ENCODE data around the gene GAPDH.
"Not testable (repeated sequence)": the region's sequence is repeated elsewhere in the genome, so short reads cannot be mapped to it uniquely, and the experiment has no call there.

Gene GAPDH

DNA sequence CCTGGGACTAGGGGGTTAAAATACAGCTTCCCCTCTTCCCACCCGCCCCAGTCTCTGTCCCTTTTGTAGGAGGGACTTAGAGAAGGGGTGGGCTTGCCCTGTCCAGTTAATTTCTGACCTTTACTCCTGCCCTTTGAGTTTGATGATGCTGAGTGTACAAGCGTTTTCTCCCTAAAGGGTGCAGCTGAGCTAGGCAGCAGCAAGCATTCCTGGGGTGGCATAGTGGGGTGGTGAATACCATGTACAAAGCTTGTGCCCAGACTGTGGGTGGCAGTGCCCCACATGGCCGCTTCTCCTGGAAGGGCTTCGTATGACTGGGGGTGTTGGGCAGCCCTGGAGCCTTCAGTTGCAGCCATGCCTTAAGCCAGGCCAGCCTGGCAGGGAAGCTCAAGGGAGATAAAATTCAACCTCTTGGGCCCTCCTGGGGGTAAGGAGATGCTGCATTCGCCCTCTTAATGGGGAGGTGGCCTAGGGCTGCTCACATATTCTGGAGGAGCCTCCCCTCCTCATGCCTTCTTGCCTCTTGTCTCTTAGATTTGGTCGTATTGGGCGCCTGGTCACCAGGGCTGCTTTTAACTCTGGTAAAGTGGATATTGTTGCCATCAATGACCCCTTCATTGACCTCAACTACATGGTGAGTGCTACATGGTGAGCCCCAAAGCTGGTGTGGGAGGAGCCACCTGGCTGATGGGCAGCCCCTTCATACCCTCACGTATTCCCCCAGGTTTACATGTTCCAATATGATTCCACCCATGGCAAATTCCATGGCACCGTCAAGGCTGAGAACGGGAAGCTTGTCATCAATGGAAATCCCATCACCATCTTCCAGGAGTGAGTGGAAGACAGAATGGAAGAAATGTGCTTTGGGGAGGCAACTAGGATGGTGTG, 1.9 kb downstream of the GAPDH start:
- peak overlapping the region; percentile 96 to 98 for H3K4me3 Mint-ChIP-seq
- ATAC-seq (no peak), DNase-seq (no peak)
- H3K9me3 Mint-ChIP-seq: no peaks in the 10 kb centered on the region
- no peaks in the 10 kb centered on the region for H3K27me3 Mint-ChIP-seq
- H3K27ac Mint-ChIP-seq: peak overlapping the region; percentile 98 to 99
- peaks cover 81% of the 10 kb centered on the region for H3K4me1 Mint-ChIP-seq

DNA sequence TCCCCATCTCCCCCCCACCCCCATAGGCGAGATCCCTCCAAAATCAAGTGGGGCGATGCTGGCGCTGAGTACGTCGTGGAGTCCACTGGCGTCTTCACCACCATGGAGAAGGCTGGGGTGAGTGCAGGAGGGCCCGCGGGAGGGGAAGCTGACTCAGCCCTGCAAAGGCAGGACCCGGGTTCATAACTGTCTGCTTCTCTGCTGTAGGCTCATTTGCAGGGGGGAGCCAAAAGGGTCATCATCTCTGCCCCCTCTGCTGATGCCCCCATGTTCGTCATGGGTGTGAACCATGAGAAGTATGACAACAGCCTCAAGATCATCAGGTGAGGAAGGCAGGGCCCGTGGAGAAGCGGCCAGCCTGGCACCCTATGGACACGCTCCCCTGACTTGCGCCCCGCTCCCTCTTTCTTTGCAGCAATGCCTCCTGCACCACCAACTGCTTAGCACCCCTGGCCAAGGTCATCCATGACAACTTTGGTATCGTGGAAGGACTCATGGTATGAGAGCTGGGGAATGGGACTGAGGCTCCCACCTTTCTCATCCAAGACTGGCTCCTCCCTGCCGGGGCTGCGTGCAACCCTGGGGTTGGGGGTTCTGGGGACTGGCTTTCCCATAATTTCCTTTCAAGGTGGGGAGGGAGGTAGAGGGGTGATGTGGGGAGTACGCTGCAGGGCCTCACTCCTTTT, 2.7 kb downstream of the GAPDH start:
- no peaks in the 10 kb centered on the region for H3K9me3 Mint-ChIP-seq
- peaks cover 79% of the 10 kb centered on the region for H3K4me1 Mint-ChIP-seq
- peak overlapping the region in 1 of 2 donors; percentile 90 for H3K27ac Mint-ChIP-seq
- H3K27me3 Mint-ChIP-seq: no peaks in the 10 kb centered on the region
- peak overlapping the region; percentile 96 to 98 for H3K4me3 Mint-ChIP-seq
- no peak for ATAC-seq
- DNase-seq: no peak

DNA sequence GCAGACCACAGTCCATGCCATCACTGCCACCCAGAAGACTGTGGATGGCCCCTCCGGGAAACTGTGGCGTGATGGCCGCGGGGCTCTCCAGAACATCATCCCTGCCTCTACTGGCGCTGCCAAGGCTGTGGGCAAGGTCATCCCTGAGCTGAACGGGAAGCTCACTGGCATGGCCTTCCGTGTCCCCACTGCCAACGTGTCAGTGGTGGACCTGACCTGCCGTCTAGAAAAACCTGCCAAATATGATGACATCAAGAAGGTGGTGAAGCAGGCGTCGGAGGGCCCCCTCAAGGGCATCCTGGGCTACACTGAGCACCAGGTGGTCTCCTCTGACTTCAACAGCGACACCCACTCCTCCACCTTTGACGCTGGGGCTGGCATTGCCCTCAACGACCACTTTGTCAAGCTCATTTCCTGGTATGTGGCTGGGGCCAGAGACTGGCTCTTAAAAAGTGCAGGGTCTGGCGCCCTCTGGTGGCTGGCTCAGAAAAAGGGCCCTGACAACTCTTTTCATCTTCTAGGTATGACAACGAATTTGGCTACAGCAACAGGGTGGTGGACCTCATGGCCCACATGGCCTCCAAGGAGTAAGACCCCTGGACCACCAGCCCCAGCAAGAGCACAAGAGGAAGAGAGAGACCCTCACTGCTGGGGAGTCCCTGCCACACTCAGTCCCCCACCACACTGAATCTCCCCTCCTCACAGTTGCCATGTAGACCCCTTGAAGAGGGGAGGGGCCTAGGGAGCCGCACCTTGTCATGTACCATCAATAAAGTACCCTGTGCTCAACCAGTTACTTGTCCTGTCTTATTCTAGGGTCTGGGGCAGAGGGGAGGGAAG, 3.5 kb downstream of the GAPDH start:
- ATAC-seq, H3K27me3 Mint-ChIP-seq, H3K9me3 Mint-ChIP-seq: not testable (repeated sequence)
- peak overlapping the region; percentile 4 to 68 for H3K27ac Mint-ChIP-seq
- H3K4me1 Mint-ChIP-seq: peaks cover 71% of the 10 kb centered on the region
- H3K4me3 Mint-ChIP-seq: peak overlapping the region; percentile 74 to 96
- peak; percentile 78 to 81 for DNase-seq

DNA sequence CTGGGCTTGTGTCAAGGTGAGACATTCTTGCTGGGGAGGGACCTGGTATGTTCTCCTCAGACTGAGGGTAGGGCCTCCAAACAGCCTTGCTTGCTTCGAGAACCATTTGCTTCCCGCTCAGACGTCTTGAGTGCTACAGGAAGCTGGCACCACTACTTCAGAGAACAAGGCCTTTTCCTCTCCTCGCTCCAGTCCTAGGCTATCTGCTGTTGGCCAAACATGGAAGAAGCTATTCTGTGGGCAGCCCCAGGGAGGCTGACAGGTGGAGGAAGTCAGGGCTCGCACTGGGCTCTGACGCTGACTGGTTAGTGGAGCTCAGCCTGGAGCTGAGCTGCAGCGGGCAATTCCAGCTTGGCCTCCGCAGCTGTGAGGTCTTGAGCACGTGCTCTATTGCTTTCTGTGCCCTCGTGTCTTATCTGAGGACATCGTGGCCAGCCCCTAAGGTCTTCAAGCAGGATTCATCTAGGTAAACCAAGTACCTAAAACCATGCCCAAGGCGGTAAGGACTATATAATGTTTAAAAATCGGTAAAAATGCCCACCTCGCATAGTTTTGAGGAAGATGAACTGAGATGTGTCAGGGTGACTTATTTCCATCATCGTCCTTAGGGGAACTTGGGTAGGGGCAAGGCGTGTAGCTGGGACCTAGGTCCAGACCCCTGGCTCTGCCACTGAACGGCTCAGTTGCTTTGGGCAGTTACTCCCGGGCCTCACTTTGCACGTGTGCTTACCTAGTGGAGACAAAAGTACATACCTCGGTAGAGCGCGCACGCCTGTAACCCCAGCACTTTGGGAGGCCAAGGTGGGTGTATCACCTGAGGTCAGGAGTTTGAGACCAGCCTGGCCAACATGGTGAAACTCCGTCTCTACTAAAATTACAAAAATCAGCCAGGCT, 4.3 kb downstream of the GAPDH start:
- no peaks in the 10 kb centered on the region for H3K9me3 Mint-ChIP-seq
- H3K27ac Mint-ChIP-seq: peak overlapping the region in 1 of 2 donors; percentile 68
- no peaks in the 10 kb centered on the region for H3K27me3 Mint-ChIP-seq
- no peak overlapping the region for H3K4me3 Mint-ChIP-seq
- H3K4me1 Mint-ChIP-seq: peaks cover 64% of the 10 kb centered on the region
- no peak for DNase-seq
- no peak for ATAC-seq

DNA sequence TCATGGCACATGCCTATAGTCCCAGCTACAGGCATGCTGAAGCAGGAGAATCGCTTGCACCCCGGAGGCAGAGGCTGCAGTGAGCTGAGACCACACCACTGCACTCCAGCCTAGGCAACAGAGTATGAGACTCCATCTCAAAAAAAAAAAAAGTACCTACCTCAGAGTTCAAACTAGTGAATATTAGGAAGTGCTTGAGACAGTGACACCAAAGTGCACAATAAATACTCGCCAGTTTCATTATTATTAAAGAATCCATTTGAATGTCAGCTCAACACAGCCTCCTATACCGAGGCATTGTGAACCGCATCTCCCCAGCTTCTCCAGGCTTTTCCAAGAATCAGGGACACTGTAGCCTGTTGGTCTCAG, 5.0 kb downstream of the GAPDH start:
- no peak overlapping the region for H3K27ac Mint-ChIP-seq
- no peaks in the 10 kb centered on the region for H3K27me3 Mint-ChIP-seq
- DNase-seq (no peak), ATAC-seq (no peak)
- no peaks in the 10 kb centered on the region for H3K9me3 Mint-ChIP-seq
- no peak overlapping the region for H3K4me3 Mint-ChIP-seq
- peaks cover 64% of the 10 kb centered on the region for H3K4me1 Mint-ChIP-seq

DNA sequence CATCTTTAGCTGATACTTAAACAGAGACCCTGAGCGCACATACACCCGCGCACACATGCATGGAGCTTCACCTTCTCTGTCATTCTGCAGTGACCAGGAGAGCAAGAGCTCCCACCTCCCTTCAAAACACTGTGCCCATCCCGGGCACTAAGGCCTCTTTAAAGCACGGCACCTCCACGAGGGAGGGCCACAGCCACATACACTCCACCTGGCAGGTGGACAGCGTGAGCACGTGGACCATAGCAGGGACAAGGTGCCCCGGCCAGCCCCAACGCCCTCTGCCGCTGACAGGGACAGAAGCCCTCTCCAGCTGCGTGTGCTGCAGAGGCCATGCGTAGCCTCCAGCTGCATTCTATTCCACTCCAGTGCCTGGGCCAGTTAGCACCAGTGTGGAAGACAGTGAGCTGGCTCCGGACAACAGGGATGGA, 5.4 kb downstream of the GAPDH start:
- H3K27ac Mint-ChIP-seq: peak overlapping the region; percentile 10 to 24
- no peaks in the 10 kb centered on the region for H3K27me3 Mint-ChIP-seq
- ATAC-seq (no peak), DNase-seq (no peak)
- H3K4me1 Mint-ChIP-seq: peaks cover 64% of the 10 kb centered on the region
- H3K4me3 Mint-ChIP-seq: peak overlapping the region; percentile 68 to 80
- no peaks in the 10 kb centered on the region for H3K9me3 Mint-ChIP-seq

DNA sequence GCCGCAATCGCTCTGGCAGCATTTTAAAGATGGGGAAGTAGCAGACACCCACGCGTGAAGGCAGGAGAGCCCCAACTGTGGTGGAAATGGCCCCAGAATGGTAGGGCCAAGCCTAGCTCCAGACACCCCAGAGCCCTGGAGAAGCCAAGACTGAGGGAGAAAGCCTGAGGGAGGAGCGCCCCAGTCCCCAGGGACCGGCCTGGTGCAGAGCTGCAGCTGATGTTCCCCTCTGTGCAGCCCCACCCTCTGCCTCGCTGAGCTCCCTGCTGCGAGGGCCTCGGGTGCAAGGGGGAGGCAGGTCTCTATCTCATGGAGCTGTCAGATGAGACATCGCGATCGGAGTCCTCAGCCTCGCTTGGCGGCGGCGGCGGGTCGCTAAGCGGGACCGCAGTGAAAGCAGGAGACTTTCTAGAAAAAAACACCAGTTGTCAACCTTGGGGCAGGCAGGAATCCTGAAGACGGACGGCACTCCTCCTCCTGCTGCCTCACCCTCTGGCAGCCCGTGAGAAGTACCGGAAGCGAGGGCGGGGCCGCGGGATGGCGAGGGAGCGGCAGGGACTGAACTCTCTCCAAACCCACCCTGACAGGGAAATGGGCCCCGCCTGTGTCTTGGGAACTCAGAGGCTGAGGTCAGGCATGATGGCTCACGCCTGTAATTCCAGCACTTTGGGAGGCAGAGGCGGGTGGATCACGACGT, 6.0 kb downstream of the GAPDH start:
- H3K27ac Mint-ChIP-seq: peak overlapping the region in 1 of 2 donors; percentile 24
- H3K27me3 Mint-ChIP-seq: no peaks in the 10 kb centered on the region
- peak overlapping the region; percentile 68 to 80 for H3K4me3 Mint-ChIP-seq
- H3K9me3 Mint-ChIP-seq: no peaks in the 10 kb centered on the region
- peak; percentile 38 for ATAC-seq
- DNase-seq: peak in 1 of 2 donors; percentile 42
- peaks cover 61% of the 10 kb centered on the region for H3K4me1 Mint-ChIP-seq

DNA sequence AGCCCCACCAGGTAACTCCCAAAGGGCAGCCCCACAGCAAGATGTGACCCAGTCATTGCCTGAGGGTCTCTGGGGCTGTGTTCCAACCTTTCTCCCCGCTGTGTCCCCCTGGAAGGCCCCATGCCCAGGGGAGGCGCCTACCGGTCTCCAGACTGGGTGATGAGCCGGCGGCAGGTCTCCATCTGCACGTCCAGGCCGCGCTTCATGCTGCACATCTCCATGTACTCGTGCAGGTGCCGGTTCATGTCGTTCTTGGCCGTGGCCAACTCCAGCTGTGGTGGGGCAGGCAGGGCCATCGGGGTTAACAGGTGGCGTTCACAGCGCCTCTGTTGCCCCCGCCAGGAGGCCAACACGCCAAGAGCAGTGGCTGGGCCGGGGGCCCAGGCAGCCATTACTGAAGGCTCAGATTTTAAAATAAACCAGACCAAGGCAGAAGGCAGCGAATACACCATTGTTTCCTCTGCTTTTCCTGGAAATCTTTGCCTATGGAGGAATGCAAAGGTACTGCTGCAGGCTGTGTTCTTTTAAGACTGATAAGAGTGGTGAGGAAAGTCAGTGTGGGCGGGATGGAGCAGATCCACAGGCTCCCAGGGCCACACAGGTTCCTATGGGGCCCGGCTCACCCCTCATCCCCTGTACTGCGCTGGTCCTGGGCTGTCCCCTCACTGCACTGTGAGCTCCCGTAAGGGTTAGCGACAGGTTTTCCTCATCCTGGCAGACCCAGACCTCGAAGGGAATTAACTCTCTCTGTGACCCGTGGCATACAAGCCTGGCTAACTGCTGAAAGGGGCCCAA, 7.3 kb downstream of the GAPDH start:
- Mint-ChIP-seq H3K4me1 (peaks cover 52% of the 10 kb centered on the region), H3K9me3 (no peaks in the 10 kb centered on the region), H3K27me3 (no peaks in the 10 kb centered on the region), H3K27ac (no peak overlapping the region), H3K4me3 (no peak overlapping the region)
- DNase-seq: no peak
- ATAC-seq: no peak

DNA sequence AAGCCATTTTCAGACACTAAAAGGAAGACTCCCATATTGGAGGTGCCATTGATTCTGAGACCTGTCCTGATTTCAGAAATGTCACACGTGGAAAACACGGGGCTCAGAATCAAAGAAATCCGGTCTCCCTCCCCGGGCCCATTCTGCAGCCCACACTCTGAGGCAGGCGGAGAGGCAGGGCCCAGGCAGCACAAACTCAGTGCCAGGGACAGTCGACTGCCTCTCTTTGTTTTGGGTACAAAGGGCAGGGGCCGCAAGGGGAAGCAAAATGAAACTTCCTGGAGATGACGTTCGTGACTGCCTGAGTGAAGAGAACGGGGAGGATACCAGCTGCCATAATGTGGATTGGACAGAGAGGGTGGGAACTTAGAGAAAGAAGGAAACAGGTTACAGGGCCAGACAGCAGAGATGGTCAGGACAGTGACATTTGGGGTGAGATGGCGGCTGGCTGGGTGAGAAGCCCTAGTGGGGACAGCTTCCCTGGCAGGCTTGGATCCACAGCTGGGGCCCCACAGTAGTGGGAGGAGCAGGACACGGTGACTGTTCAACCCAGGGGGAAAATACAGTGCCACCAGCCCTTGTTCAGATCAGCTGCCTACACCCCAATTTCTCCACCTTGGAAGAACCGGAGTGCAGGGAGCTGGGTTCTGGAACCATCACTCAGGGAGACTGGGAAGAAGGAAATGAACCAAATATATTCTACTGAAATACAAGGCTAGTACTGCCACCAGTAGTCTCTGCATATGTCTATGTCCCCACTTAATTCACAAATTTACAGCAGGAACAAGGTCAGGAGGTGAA, 8.1 kb downstream of the GAPDH start:
- H3K9me3 Mint-ChIP-seq: no peaks in the 10 kb centered on the region
- peak overlapping the region in 1 of 2 donors; percentile 62 for H3K27ac Mint-ChIP-seq
- H3K27me3 Mint-ChIP-seq: no peaks in the 10 kb centered on the region
- peaks cover 44% of the 10 kb centered on the region for H3K4me1 Mint-ChIP-seq
- DNase-seq (no peak), ATAC-seq (no peak)
- no peak overlapping the region for H3K4me3 Mint-ChIP-seq

DNA sequence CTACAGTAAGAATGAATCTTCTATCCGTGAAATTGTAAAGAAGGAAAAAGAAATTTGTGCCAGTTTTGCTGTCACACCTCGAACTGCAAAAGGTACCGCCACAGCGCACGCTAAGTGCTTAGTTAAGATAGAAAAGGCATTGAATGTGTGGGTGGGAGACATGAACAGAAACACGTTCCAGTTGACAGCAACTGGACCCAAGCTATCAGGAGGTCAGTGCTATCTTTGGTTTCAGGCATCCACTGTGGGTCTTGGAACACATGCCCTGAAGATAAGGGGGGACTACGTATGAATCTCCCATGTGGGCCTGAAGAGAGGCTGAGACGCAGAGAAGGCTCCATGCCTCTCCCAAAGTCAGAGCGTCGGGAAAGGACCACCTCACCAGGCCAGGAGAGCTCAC, 11.7 kb downstream of the GAPDH start:
- no peak overlapping the region for H3K4me3 Mint-ChIP-seq
- DNase-seq (no peak), ATAC-seq (no peak)
- H3K27ac Mint-ChIP-seq: no peak overlapping the region
- H3K27me3 Mint-ChIP-seq: no peaks in the 10 kb centered on the region
- H3K4me1 Mint-ChIP-seq: peaks cover 8% of the 10 kb centered on the region
- no peaks in the 10 kb centered on the region for H3K9me3 Mint-ChIP-seq

DNA sequence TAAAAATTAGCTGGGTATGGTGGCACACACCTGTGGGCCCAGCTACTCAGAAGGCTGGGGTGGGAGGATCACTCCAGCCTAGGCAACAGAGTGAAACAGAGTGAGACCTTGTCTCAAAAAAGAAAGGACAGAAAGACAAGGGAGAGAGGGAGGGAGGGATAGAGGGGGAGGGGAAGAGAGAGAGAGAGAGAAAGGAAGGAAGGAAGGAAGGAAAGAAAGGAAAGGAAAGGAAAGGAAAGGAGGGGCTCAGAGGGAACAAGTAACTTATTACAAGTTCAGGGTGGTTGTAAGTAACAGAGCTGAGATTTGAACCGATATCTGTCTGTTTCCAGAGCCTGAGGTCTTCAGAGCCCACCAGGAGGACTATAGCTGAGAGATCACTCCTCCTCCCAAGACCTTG, 13.2 kb downstream of the GAPDH start:
- H3K9me3 Mint-ChIP-seq: no peaks in the 10 kb centered on the region
- H3K4me3 Mint-ChIP-seq: no peak overlapping the region
- H3K4me1 Mint-ChIP-seq: peaks cover 16% of the 10 kb centered on the region
- no peak for ATAC-seq
- no peak overlapping the region for H3K27ac Mint-ChIP-seq
- no peaks in the 10 kb centered on the region for H3K27me3 Mint-ChIP-seq
- no peak for DNase-seq

DNA sequence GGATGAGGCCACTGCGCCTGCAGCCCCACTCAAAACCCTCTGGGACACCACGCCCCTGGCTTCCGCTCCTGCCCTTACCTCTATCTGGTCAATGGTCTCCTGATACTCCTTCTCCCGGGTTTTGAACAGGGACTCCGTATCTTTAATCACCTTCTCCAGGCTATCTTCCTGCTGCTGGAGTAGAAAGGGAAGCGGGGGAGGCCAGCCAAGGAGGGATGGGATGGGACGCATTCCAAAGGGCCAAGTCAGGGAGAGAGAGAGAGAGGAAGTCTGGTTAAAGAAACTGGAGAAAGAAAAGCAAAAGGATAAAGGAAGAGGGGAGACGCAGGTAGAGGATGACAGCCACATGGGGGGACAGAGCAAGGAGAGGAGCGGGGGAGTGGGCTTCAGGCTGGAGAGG, 13.7 kb downstream of the GAPDH start:
- H3K4me1 Mint-ChIP-seq: peaks cover 20% of the 10 kb centered on the region
- H3K27me3 Mint-ChIP-seq: no peaks in the 10 kb centered on the region
- no peak for DNase-seq
- H3K27ac Mint-ChIP-seq: no peak overlapping the region
- H3K9me3 Mint-ChIP-seq: no peaks in the 10 kb centered on the region
- no peak for ATAC-seq
- H3K4me3 Mint-ChIP-seq: no peak overlapping the region

DNA sequence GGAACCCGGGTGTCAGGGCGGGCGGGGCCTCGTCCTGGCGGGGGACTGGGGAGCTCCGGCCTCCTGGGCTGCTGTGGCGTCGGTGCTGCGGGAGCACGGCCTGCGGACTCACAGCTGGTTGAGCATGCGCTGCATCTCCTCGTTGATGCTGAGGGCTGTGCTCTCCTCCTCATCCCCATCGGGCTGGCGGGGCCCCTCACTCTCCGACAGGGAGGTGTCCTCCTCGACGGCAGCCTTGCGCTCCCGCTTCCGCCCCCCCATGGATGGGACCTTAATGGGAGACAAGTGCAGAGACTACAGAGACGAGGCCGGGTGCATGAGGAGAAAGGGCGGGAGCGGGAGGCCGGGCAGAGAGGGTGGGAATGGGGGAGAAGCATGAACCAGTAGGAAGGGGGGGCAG, 14.2 kb downstream of the GAPDH start:
- Mint-ChIP-seq H3K27ac (no peak overlapping the region), H3K9me3 (no peaks in the 10 kb centered on the region), H3K27me3 (no peaks in the 10 kb centered on the region), H3K4me3 (no peak overlapping the region), H3K4me1 (peaks cover 26% of the 10 kb centered on the region)
- ATAC-seq: no peak
- no peak for DNase-seq
